Calu3 (cell line): ENCODE results near the gene LIMK2. TPM values are rescaled to one million over a fixed set of nuclear protein-coding genes. Genes with fewer than 3 reads are reported as not detected.

ENCODE experiments used
- BruUV-seq: library from RNA; stranded (reverse); fragments of 400-500 nt; replicated peaks from 2 replicates; lab custom pipeline; 2021; lab: Mats Ljungman, UMichigan
- CTCF ChIA-PET: fragments of 300-600 bp; sonication (Branson Sonifier 250); formaldehyde crosslinking; loops from one replicate; lab custom pipeline; 2022; ENCODE audit warnings: antibody characterized with exemption; lab: Charles Lee
- DNase-seq: peaks from one replicate; pipeline ENCODE4 v3.0.0; 2022
- H3K27ac Mint-ChIP-seq: one replicate; pipeline ENCODE4 v1.8.0; 2022; ENCODE audit warnings: mixed read lengths; ENCODE audit not compliant: unreplicated experiment
- H3K27me3 Mint-ChIP-seq: one replicate; pipeline ENCODE4 v1.8.0; 2022; ENCODE audit warnings: mixed read lengths; ENCODE audit not compliant: unreplicated experiment
- H3K36me3 Mint-ChIP-seq: one replicate; pipeline ENCODE4 v1.8.0; 2022; ENCODE audit warnings: mild to moderate bottlenecking, moderate library complexity, mixed read lengths; ENCODE audit not compliant: insufficient read depth, unreplicated experiment
- H3K4me1 Mint-ChIP-seq: one replicate; pipeline ENCODE4 v1.8.0; 2022; ENCODE audit warnings: mild to moderate bottlenecking, low read depth, mixed read lengths; ENCODE audit not compliant: unreplicated experiment
- H3K4me3 Mint-ChIP-seq: one replicate; pipeline ENCODE4 v1.8.0; 2022; ENCODE audit warnings: mild to moderate bottlenecking, low read depth, moderate library complexity, mixed read lengths; ENCODE audit not compliant: unreplicated experiment
- H3K9me3 Mint-ChIP-seq: one replicate; pipeline ENCODE4 v1.8.0; 2022; ENCODE audit warnings: low read depth, mixed read lengths; ENCODE audit not compliant: unreplicated experiment
- CTCF ChIP-seq: fragments of 200-600 bp; IDR thresholded peaks from one replicate; pipeline ENCODE4 v1.8.0; 2022; ENCODE audit warnings: antibody characterized with exemption; ENCODE audit not compliant: unreplicated experiment
- intact Hi-C: fragments of 100-400 bp; cut with micrococcal nuclease; formaldehyde crosslinking; loops from one replicate; pipeline ENCODE4 v1.10.0; 2022; ENCODE audit not compliant: unreplicated experiment
- total RNA-seq: library from RNA; stranded (reverse); gene quantifications from 2 replicates; pipeline ENCODE4 v1.2.3, GENCODE V29; 2022

LIMK2 gene
- total RNA-seq, 1 experiment from 2014 or later: 59.9 TPM

GRCh38 chr22:31328544-31328960, 116.5 kb downstream of the LIMK2 start:
- peaks cover 39% of the 10 kb centered on the region for H3K36me3 Mint-ChIP-seq
- H3K9me3 Mint-ChIP-seq: no peaks in the 10 kb centered on the region
- TF ChIP-seq CTCF: no peak
- BruUV-seq: no TSS peak
- H3K27me3 Mint-ChIP-seq: no peaks in the 10 kb centered on the region
- no peaks in the 10 kb centered on the region for H3K4me1 Mint-ChIP-seq
- no peak for DNase-seq
- H3K4me3 Mint-ChIP-seq: no peak overlapping the region
- CTCF ChIA-PET: interaction anchor here (2.7 kb wide), 1 partner anchor 15 kb away, joined by 12 read pairs; no protein-coding TSS in a partner anchor
- H3K27ac Mint-ChIP-seq: no peak overlapping the region
- intact Hi-C loops: no loop called here

- TF ChIP-seq CTCF: no peak
- H3K4me3 Mint-ChIP-seq: no peak overlapping the region
- peaks cover 44% of the 10 kb centered on the region for H3K36me3 Mint-ChIP-seq
- H3K27me3 Mint-ChIP-seq: no peaks in the 10 kb centered on the region
- no peaks in the 10 kb centered on the region for H3K4me1 Mint-ChIP-seq
- no peaks in the 10 kb centered on the region for H3K9me3 Mint-ChIP-seq
- no peak overlapping the region for H3K27ac Mint-ChIP-seq
- no TSS peak for BruUV-seq
- no peak for DNase-seq
- CTCF ChIA-PET: no interaction called here
- intact Hi-C loops: no loop called here
Measured at GRCh38 chr22:31329029-31329428, 116.9 kb downstream of the LIMK2 start.

Other genes starting within 250 kb of the LIMK2 start
- 37.0 and 38.8 TPM in 2 replicates for gene MORC2, start 243.5 kb upstream of the LIMK2 start, total RNA-seq
- gene TUG1, start 243.0 kb upstream of the LIMK2 start, total RNA-seq: 122 and 125 TPM in 2 replicates
- 59.7 and 61.0 TPM in 2 replicates for gene SMTN, start 131.0 kb upstream of the LIMK2 start, total RNA-seq
- gene SELENOM, start 104.7 kb upstream of the LIMK2 start, total RNA-seq: 2.5 TPM in 1 of 2 replicates, not detected in the other
- gene INPP5J, start 89.3 kb upstream of the LIMK2 start, total RNA-seq: 4.1 and 4.2 TPM in 2 replicates
- not detected in 2 replicates for gene PLA2G3, start 71.8 kb upstream of the LIMK2 start, total RNA-seq
- gene RNF185, start 52.1 kb upstream of the LIMK2 start, total RNA-seq: 19.5 and 20.2 TPM in 2 replicates
- gene PIK3IP1, start 80.2 kb downstream of the LIMK2 start, total RNA-seq: 6.2 and 7.5 TPM in 2 replicates
- gene PATZ1, start 134.0 kb downstream of the LIMK2 start, total RNA-seq: 35.0 and 35.5 TPM in 2 replicates
- 68.8 and 75.2 TPM in 2 replicates for gene DRG1, start 187.3 kb downstream of the LIMK2 start, total RNA-seq